H9 (cell line): ENCODE measurements around the gene ZNF664. TPM values are rescaled to one million over a fixed set of nuclear protein-coding genes. Genes with fewer than 3 reads are reported as not detected.

ENCODE experiments used
- DNase-seq: peaks from one replicate; pipeline ENCODE4 v3.0.0-alpha.2; 2017
- H2AFZ ChIP-seq: one replicate; pipeline ENCODE4 v1.6.1; 2013; ENCODE audit warnings: mild to moderate bottlenecking, low read length, control low read depth, moderate library complexity
- H2AK5ac ChIP-seq: 2 replicates; pipeline ENCODE4 v1.6.1; 2013; ENCODE audit warnings: low read length, control low read depth, mixed read lengths; ENCODE audit not compliant: insufficient read length
- H2BK120ac ChIP-seq: one replicate; pipeline ENCODE4 v1.6.1; 2013; ENCODE audit warnings: low read depth, mild to moderate bottlenecking, low read length, control low read depth, inconsistent platforms; ENCODE audit not compliant: poor library complexity, severe bottlenecking
- H2BK12ac ChIP-seq: 2 replicates; pipeline ENCODE4 v1.6.1; 2013; ENCODE audit warnings: low read length, control low read depth, mixed read lengths, low read depth; ENCODE audit not compliant: insufficient read length
- H2BK15ac ChIP-seq: 2 replicates; pipeline ENCODE4 v1.6.1; 2013; ENCODE audit warnings: low read depth, low read length, control low read depth
- H2BK20ac ChIP-seq: one replicate; pipeline ENCODE4 v1.6.1; 2013; ENCODE audit warnings: low read depth, mild to moderate bottlenecking, low read length, control low read depth, inconsistent platforms; ENCODE audit not compliant: poor library complexity, severe bottlenecking
- H2BK5ac ChIP-seq: 2 replicates; pipeline ENCODE4 v1.6.1; 2013; ENCODE audit warnings: low read length, control low read depth, mixed read lengths; ENCODE audit not compliant: insufficient read length
- H3K14ac ChIP-seq: 2 replicates; pipeline ENCODE4 v1.6.1; 2013; ENCODE audit warnings: low read length, control low read depth; ENCODE audit not compliant: insufficient read depth
- H3K18ac ChIP-seq: 2 replicates; pipeline ENCODE4 v1.6.1; 2013; ENCODE audit warnings: low read depth, mild to moderate bottlenecking, mixed read lengths, low read length, control low read depth; ENCODE audit not compliant: insufficient read length
- H3K23ac ChIP-seq: 2 replicates; pipeline ENCODE4 v1.6.1; 2013; ENCODE audit warnings: low read length, control low read depth, mixed read lengths, low read depth; ENCODE audit not compliant: insufficient read length
- H3K23me2 ChIP-seq: 2 replicates; pipeline ENCODE4 v1.6.1; 2013; ENCODE audit warnings: low read depth, mild to moderate bottlenecking, mixed read lengths, low read length, control low read depth; ENCODE audit not compliant: insufficient read length, poor library complexity, severe bottlenecking
- H3K27ac ChIP-seq: 2 replicates; pipeline ENCODE4 v1.5.1; 2013; ENCODE audit warnings: low read length, control low read depth, mixed read lengths, low read depth; ENCODE audit not compliant: insufficient read length
- H3K27me3 ChIP-seq: 2 replicates; pipeline ENCODE4 v1.6.1; 2013; ENCODE audit warnings: low read length, control low read depth, inconsistent platforms; ENCODE audit not compliant: insufficient read depth
- H3K4ac ChIP-seq: 2 replicates; pipeline ENCODE4 v1.6.1; 2013; ENCODE audit warnings: low read depth, mild to moderate bottlenecking, control low read depth, inconsistent platforms, low read length, moderate library complexity
- H3K4me1 ChIP-seq: 2 replicates; pipeline ENCODE4 v1.6.1; 2013; ENCODE audit warnings: low read length, control low read depth, inconsistent platforms; ENCODE audit not compliant: insufficient read depth
- H3K4me2 ChIP-seq: 2 replicates; pipeline ENCODE4 v1.6.1; 2013; ENCODE audit warnings: low read length, control low read depth, mixed read lengths; ENCODE audit not compliant: insufficient read length, insufficient read depth
- H3K56ac ChIP-seq: 2 replicates; pipeline ENCODE4 v1.6.1; 2013; ENCODE audit warnings: low read depth, mild to moderate bottlenecking, mixed read lengths, low read length, control low read depth; ENCODE audit not compliant: insufficient read length
- H3K79me1 ChIP-seq: 2 replicates; pipeline ENCODE4 v1.6.1; 2013; ENCODE audit warnings: low read depth, mild to moderate bottlenecking, moderate library complexity, low read length, control low read depth, inconsistent platforms; ENCODE audit not compliant: insufficient read depth, poor library complexity, severe bottlenecking
- H3K79me2 ChIP-seq: 2 replicates; pipeline ENCODE4 v1.6.1; 2013; ENCODE audit warnings: low read length, control low read depth, inconsistent platforms; ENCODE audit not compliant: insufficient read depth
- H3K9ac ChIP-seq: 2 replicates; pipeline ENCODE4 v1.6.1; 2013; ENCODE audit warnings: low read length, control low read depth, mixed read lengths; ENCODE audit not compliant: insufficient read length; ENCODE audit errors: extremely low read depth
- H3K9me3 ChIP-seq: one replicate; pipeline ENCODE4 v1.6.1; 2013; ENCODE audit warnings: low read depth, low read length, inconsistent platforms; ENCODE audit not compliant: control insufficient read depth
- H3T11ph ChIP-seq: one replicate; pipeline ENCODE4 v1.6.1; 2013; ENCODE audit warnings: mild to moderate bottlenecking, low read length, control low read depth, inconsistent platforms
- H4K20me1 ChIP-seq: one replicate; pipeline ENCODE4 v1.6.1; 2013; ENCODE audit not compliant: control insufficient read depth, insufficient read length, insufficient read depth
- H4K5ac ChIP-seq: 2 replicates; pipeline ENCODE4 v1.6.1; 2013; ENCODE audit warnings: low read depth, mild to moderate bottlenecking, mixed read lengths, low read length, control low read depth; ENCODE audit not compliant: insufficient read length
- H4K8ac ChIP-seq: replicated peaks from 2 replicates; pipeline ENCODE4 v1.6.1; 2013; ENCODE audit warnings: low read length, control low read depth, mixed read lengths, low read depth; ENCODE audit not compliant: insufficient read length
- H4K91ac ChIP-seq: 2 replicates; pipeline ENCODE4 v1.6.1; 2013; ENCODE audit warnings: low read depth, mild to moderate bottlenecking, moderate library complexity, mixed read lengths, low read length, control low read depth; ENCODE audit not compliant: insufficient read length
- H3K27ac Mint-ChIP-seq, 3 experiments: 2 replicates in 2 of 3; 3 replicates in 1 of 3; pipeline ENCODE4 v1.8.0; 2020 to 2021; ENCODE audit warnings: mixed read lengths in 3 of 3, mild to moderate bottlenecking in 1 of 3, moderate library complexity in 1 of 3
- H3K27me3 Mint-ChIP-seq: 2 replicates; pipeline ENCODE4 v1.8.0; 2021; ENCODE audit warnings: low read depth, mild to moderate bottlenecking, moderate library complexity, mixed read lengths
- H3K36me3 Mint-ChIP-seq, 3 experiments: 2 replicates in 2 of 3; 3 replicates in 1 of 3; pipeline ENCODE4 v1.8.0; 2020 to 2021; ENCODE audit warnings: low read depth in 3 of 3, mixed read lengths in 3 of 3; ENCODE audit not compliant: insufficient read depth in 1 of 3
- H3K4me1 Mint-ChIP-seq, 2 experiments: 2 replicates each; pipeline ENCODE4 v1.8.0; 2020; ENCODE audit warnings: mixed read lengths in 2 of 2
- H3K4me3 Mint-ChIP-seq, 2 experiments: 2 replicates in 1 of 2; 3 replicates in 1 of 2; pipeline ENCODE4 v1.8.0; 2020 to 2021; ENCODE audit warnings: mild to moderate bottlenecking in 2 of 2, mixed read lengths in 2 of 2, moderate library complexity in 1 of 2
- H3K9me3 Mint-ChIP-seq, 2 experiments: 2 replicates in 1 of 2; 3 replicates in 1 of 2; pipeline ENCODE4 v1.8.0; 2020; ENCODE audit warnings: mild to moderate bottlenecking in 2 of 2, mixed read lengths in 2 of 2, moderate library complexity in 1 of 2
- CTCF ChIP-seq: fragments of 200-600 bp; sonication (generic); conservative IDR thresholded peaks from 3 replicates; pipeline ENCODE4 v1.8.0; 2021; ENCODE audit warnings: antibody characterized with exemption, mild to moderate bottlenecking
- WGBS: extraction: QIAGEN DNeasy Blood & Tissue Kit; methylation state at CpG from one replicate; pipeline ENCODE4 v1.1.7; 2013; ENCODE audit warnings: missing lambda C conversion rate, low lambda C conversion rate, mixed read lengths; ENCODE audit not compliant: insufficient read length; ENCODE audit errors: extremely low coverage; 5-methylcytosine and 5-hydroxymethylcytosine counted together
- total RNA-seq: library from RNA; stranded (reverse); gene quantifications from 2 replicates; pipeline ENCODE4 v1.2.1, GENCODE V29; 2021

Gene ZNF664
- total RNA-seq, 1 experiment from 2014 or later, result 29.5 TPM

- no peaks in the 10 kb centered on the region for H3K23me2 ChIP-seq
- H4K5ac ChIP-seq, result no peak overlapping the region
- peak overlapping the region; percentile 50 to 79 (median 65); a peak in 4 of 7 replicates for H3K27ac Mint-ChIP-seq
- H3K4me3 Mint-ChIP-seq, result no peak overlapping the region
- no peak overlapping the region for H4K91ac ChIP-seq
- no peaks in the 10 kb centered on the region for H4K20me1 ChIP-seq
- H2AK5ac ChIP-seq, result no peak overlapping the region
- H3K79me1 ChIP-seq, result no peaks in the 10 kb centered on the region
- H3T11ph ChIP-seq, result no peak overlapping the region
- no peak overlapping the region for H2BK12ac ChIP-seq
- no peak overlapping the region for H3K56ac ChIP-seq
- peaks cover 0 to 6% (median 0%) of the 10 kb centered on the region in 3 experiments; a peak in 2 of 7 replicates for H3K36me3 Mint-ChIP-seq
- H3K9me3 Mint-ChIP-seq, result peaks cover 0 to 3% of the 10 kb centered on the region in 2 experiments; a peak in 1 of 5 replicates
- WGBS, result no CpG with 5 or more reads among the region's 6 CpGs
- H3K27me3 ChIP-seq, result no peaks in the 10 kb centered on the region
- H2BK15ac ChIP-seq, result no peak overlapping the region
- peaks cover 26 to 29% of the 10 kb centered on the region in 2 experiments for H3K4me1 Mint-ChIP-seq
- H2BK20ac ChIP-seq, result no peak overlapping the region
- no peaks in the 10 kb centered on the region for H3K79me2 ChIP-seq
- no peaks in the 10 kb centered on the region for H3K4me1 ChIP-seq
- no peaks in the 10 kb centered on the region for H3K9me3 ChIP-seq
- H3K9ac ChIP-seq, result no peak overlapping the region
- H3K27me3 Mint-ChIP-seq, result peaks cover 2% of the 10 kb centered on the region; the same call in 1 of the 2 replicates
- H3K4me2 ChIP-seq, result no peak overlapping the region
- H2AFZ ChIP-seq, result peak overlapping the region; percentile 97
- peak; percentile 99 for TF ChIP-seq CTCF
- no peak overlapping the region for H2BK5ac ChIP-seq
- no peak overlapping the region for H4K8ac ChIP-seq
- no peak overlapping the region for H3K23ac ChIP-seq
- no peak overlapping the region for H3K4ac ChIP-seq
- no peak overlapping the region for H3K18ac ChIP-seq
- no peak overlapping the region for H3K27ac ChIP-seq
- no peak for DNase-seq
- H2BK120ac ChIP-seq, result no peak overlapping the region
- no peak overlapping the region for H3K14ac ChIP-seq
These were observed 63.7 kb downstream of the ZNF664 start for GRCh38 chr12:124036657-124037109.
